Subcutaneous abdominal adipose tissue (tissue), 5 donors: ENCODE measurements around the gene TC2N.
A peak's percentile ranks its signal among the peaks of the same experiment; 100 is the strongest.

Experiments
- H3K27ac ChIP-seq: one replicate; pipeline ENCODE4 v1.7.0; 2013; ENCODE audit warnings: low read depth, mild to moderate bottlenecking, inconsistent platforms, low read length, moderate library complexity
- H3K27me3 ChIP-seq, 5 donors: one replicate each; pipeline ENCODE4 v1.7.0; 2013; ENCODE audit warnings: low read length in 5 of 5, inconsistent platforms in 1 of 5; ENCODE audit not compliant: control insufficient read depth in 5 of 5, insufficient read depth in 4 of 5
- H3K36me3 ChIP-seq, 5 donors: one replicate each; pipeline ENCODE4 v1.7.0; 2013; ENCODE audit warnings: low read length in 5 of 5; ENCODE audit not compliant: control insufficient read depth in 5 of 5, insufficient read depth in 5 of 5
- H3K4me1 ChIP-seq, 5 donors: one replicate each; pipeline ENCODE4 v1.7.0; 2013; ENCODE audit warnings: low read length in 5 of 5, mild to moderate bottlenecking in 3 of 5, moderate library complexity in 1 of 5; ENCODE audit not compliant: control insufficient read depth in 5 of 5, insufficient read depth in 5 of 5
- H3K4me3 ChIP-seq, 5 donors: one replicate each; pipeline ENCODE4 v1.7.0; 2013; ENCODE audit warnings: low read length in 5 of 5, low read depth in 1 of 5
- H3K9ac ChIP-seq, 5 donors: one replicate each; pipeline ENCODE4 v1.7.0; 2013; ENCODE audit warnings: low read length in 5 of 5, mild to moderate bottlenecking in 4 of 5, moderate library complexity in 3 of 5
- H3K9me3 ChIP-seq, 5 donors: one replicate each; pipeline ENCODE4 v1.7.0; 2013; ENCODE audit warnings: low read length in 5 of 5; ENCODE audit not compliant: control insufficient read depth in 5 of 5
- donor health status: healthy.
- donor health status: healthy.
- donor health status: healthy.
- donor health status: healthy.
- donor health status: healthy.

The TC2N gene

DNA sequence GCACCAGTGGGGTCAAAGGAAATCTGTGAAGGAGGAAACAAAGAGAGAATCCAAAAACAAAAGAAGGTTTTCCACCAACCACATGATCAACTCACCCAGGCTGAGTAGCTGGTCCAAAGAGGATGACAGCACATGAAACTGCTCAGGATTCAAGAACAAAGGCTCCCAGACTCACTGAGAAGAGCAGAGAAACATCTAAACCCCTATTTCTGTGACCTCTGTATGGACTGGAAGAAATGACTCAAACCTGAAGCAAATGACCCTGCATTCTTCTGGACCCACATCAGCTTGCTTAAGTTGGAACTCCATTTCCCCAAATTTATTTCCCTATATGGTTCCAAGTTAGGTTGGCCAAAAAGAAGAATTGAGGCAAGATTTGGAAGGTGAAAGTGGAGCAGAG, 26.3 kb downstream of the TC2N start:
- no peak overlapping the region for H3K27ac ChIP-seq

DNA sequence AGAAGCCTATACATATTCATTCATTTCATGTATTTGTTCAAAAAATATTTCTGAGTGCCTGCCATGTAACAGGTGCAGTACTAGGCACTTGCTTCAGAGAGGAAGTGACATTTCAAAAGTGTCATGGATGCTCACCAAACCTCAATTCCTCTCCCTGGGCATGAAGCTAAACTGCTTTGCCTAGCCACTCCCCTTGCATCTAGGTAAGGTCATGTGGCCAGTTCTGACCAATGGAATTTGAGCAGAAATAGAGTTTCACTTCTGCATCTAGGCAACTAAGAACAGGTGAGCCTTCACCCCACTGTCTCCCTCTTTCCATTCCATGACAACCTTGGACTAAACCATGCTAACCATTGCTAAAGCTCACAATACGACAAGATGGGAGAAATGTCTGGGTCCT, 27.6 kb downstream of the TC2N start:
- Histone ChIP-seq H3K4me1 (peaks cover 0 to 20% (median 17%) of the 10 kb centered on the region in 5 donors), H3K36me3 (no peaks in the 10 kb centered on the region), H3K4me3 (no peak overlapping the region), H3K27me3 (peaks cover 0 to 17% (median 0%) of the 10 kb centered on the region in 5 donors), H3K9ac (no peak overlapping the region), H3K9me3 (no peaks in the 10 kb centered on the region), H3K27ac (no peak overlapping the region)

More for the DNA sequence above, 26.3 kb downstream of the TC2N start:
- H3K9ac ChIP-seq = no peak overlapping the region
- H3K9me3 ChIP-seq = no peaks in the 10 kb centered on the region
- H3K27me3 ChIP-seq = peaks cover 0 to 12% (median 0%) of the 10 kb centered on the region in 5 donors
- no peaks in the 10 kb centered on the region for H3K36me3 ChIP-seq
- H3K4me1 ChIP-seq = peaks cover 0 to 15% (median 12%) of the 10 kb centered on the region in 5 donors
- no peak overlapping the region for H3K4me3 ChIP-seq

DNA sequence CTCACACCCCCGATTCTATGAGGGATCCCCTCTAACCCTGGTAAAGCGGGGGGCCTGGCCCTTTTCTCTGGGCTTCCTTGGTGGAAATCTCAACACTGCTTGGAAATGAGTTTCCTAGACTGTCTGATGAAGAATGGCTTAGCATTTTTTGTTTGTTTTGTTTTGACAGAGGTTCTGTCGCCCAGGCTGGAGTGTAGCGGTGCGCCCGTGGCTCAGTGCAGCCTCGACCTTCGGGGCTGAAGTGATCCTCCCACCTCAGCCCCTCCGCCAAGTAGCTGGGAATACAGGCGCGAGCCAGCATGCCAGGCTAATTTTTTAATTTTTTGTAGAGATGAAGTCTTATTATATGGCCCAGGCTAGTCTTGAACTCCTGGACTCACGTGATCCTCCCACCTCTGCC, 30.3 kb downstream of the TC2N start:
- Histone ChIP-seq H3K27me3 (peaks cover 0 to 17% (median 0%) of the 10 kb centered on the region in 5 donors), H3K4me1 (peaks cover 0 to 18% (median 12%) of the 10 kb centered on the region in 5 donors), H3K9me3 (peaks cover 0 to 5% (median 0%) of the 10 kb centered on the region in 5 donors), H3K4me3 (peak overlapping the region in 4 of 5 donors; percentile 66 to 80 (median 73)), H3K9ac (no peak overlapping the region), H3K36me3 (no peaks in the 10 kb centered on the region), H3K27ac (no peak overlapping the region)

DNA sequence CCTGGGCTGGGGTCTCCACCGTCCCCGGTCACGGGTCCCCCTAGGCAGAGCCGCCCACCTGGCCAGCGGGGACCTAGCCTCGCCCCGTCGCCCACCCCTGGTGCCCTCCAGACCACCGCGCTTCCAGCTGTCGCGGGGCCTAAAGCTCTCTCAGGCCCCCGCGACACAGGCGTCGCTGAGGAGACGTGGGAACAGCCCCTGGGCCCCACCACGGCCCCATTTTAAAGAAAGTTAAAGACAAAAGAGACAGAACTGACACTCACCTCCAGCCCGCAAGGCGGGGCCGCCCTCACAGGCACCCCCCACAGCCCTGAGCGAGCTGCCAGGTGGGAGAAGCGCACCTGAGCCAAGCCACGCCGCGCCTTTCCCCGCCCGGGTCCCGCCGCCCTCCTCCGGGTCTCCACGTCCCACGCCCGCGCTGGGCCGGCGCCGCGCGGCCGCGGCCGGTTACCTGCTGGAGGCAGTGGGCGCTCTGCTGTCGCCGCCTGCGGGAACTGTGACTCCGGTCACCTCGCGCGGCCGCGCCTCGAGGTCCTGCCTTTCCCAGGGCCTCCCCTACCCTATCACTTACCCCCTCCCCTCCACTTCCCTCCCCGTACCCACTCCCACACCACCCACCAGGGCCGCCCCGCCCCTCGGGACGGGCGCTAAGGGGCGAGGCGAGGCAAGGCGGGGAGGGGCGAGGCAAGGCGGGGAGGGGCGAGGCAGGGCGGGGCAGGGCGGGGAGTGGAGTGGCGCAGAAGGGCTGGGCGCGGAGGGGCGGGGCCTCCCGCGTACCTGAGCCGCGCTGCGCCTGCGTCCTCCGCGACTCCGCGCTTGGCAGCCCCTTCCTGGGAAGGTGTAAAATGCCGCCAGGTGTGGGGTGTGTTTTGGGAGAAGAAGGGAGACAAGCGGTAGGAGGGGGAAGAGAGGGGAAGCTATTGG, 31.2 kb downstream of the TC2N start:
- H3K36me3 ChIP-seq = no peaks in the 10 kb centered on the region
- H3K9me3 ChIP-seq = peaks cover 0 to 5% (median 0%) of the 10 kb centered on the region in 5 donors
- H3K27ac ChIP-seq = peak overlapping the region; percentile 25
- peak overlapping the region; percentile 56 to 80 (median 72) for H3K4me3 ChIP-seq
- H3K4me1 ChIP-seq = peaks cover 0 to 18% (median 12%) of the 10 kb centered on the region in 5 donors
- peaks cover 0 to 17% (median 0%) of the 10 kb centered on the region in 5 donors for H3K27me3 ChIP-seq
- peak overlapping the region in 3 of 5 donors; percentile 24 to 62 (median 51) for H3K9ac ChIP-seq

DNA sequence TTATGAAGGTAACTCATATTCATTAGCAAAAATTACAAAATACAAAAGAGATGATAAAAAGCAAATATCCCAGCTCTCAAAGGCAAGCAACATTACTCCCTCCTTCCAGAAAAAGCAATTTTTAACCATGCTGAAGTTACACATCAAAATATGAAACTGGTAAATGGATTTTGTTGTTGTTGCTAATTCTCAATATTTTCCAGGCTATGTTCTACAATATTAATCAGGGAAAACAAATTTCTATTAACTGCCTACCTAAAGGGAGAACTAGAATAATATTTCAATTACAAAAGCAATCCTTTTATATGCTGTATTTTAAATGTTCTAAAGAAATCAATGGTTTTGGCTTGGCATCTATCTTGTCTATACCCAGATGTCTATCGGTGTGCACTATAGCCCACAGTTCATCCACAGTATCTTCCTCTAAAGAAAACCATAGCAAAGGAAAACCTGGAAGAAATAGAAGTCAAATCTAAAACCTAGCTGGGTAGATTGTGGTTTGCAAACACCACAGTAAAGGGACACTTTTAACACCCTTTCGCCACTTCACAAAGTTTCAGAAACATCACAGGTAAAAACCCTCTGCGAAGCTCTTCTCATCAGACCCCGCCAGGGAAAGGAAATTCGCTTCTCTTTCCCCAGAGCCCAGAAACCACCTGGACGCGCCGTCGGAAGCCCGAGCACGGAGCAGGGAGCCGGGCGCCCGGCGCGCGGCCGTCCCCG, 32.0 kb downstream of the TC2N start:
- Histone ChIP-seq H3K27me3 (peaks cover 0 to 17% (median 0%) of the 10 kb centered on the region in 5 donors), H3K27ac (peak overlapping the region; percentile 25), H3K4me1 (peaks cover 0 to 18% (median 12%) of the 10 kb centered on the region in 5 donors), H3K9me3 (peaks cover 0 to 5% (median 0%) of the 10 kb centered on the region in 5 donors), H3K36me3 (no peaks in the 10 kb centered on the region), H3K9ac (peak overlapping the region in 3 of 5 donors; percentile 24 to 62 (median 51)), H3K4me3 (peak overlapping the region in 4 of 5 donors; percentile 54 to 68 (median 61))

DNA sequence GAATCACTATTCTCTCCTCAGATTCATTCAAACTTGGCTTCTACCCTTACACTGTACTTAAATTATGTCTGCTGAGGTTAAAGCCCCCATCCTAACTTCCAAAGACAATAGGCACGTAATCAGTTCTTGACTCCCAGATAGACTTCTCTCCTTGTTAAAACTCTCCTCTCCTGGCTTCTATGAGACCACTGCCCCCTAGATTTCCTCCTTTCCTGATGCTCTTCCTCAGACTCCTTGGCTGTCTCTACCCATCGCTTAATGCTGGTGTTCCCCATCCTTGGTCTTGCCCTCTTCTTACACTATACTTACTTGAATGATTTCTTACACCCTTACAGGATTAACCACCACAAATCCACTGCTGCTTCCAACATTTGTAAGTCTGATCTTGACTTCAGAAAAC, 32.8 kb downstream of the TC2N start:
- H3K4me1 ChIP-seq = peaks cover 0 to 18% (median 12%) of the 10 kb centered on the region in 5 donors
- H3K9ac ChIP-seq = no peak overlapping the region
- peaks cover 0 to 5% (median 0%) of the 10 kb centered on the region in 5 donors for H3K9me3 ChIP-seq
- H3K4me3 ChIP-seq = no peak overlapping the region
- H3K36me3 ChIP-seq = no peaks in the 10 kb centered on the region
- no peak overlapping the region for H3K27ac ChIP-seq
- H3K27me3 ChIP-seq = peaks cover 0 to 17% (median 0%) of the 10 kb centered on the region in 5 donors

DNA sequence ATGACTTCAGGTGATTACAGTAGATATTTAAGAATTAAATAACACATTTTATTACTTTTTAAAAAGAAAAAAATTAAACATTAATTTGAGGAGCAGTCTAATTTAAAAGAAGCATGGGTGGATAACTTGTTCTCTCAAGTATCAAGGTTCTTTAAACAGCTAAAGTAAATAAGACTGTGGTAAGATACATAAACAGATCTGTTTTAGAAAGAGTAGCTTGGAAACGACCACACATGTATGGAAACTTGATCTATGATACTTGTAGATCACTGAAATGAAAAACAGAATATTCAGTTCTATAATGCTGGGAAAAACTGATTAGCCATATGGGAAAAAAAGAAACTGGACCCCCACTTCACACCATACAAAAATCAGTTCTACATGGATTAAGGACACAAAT, 36.0 kb downstream of the TC2N start:
- Histone ChIP-seq H3K9me3 (peaks cover 0 to 10% (median 4%) of the 10 kb centered on the region in 5 donors), H3K27ac (no peak overlapping the region), H3K4me1 (peaks cover 0 to 10% (median 6%) of the 10 kb centered on the region in 5 donors), H3K9ac (no peak overlapping the region), H3K27me3 (peaks cover 0 to 5% (median 0%) of the 10 kb centered on the region in 5 donors), H3K36me3 (no peaks in the 10 kb centered on the region), H3K4me3 (no peak overlapping the region)

DNA sequence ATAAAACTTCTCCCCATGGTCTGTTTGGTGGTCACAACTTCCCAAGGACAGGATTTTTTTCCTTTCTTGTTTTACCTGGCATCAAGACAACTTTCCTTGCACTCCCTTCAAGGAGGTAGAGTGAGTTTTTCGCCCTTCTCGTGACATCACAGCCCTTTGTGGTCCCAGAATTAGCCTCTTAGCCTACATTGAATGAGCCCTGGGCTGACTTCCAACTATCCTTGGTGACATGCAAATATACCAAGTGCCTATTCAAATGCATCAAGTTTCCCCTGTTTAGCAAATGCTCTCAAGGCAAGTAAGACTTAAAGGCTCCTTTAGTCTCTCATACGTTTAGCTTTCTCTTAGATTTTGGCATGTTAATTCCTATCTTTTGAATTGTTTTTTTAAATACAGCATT, 36.6 kb downstream of the TC2N start:
- Histone ChIP-seq H3K4me1 (peaks cover 0 to 5% (median 2%) of the 10 kb centered on the region in 5 donors), H3K36me3 (no peaks in the 10 kb centered on the region), H3K27me3 (peaks cover 0 to 2% (median 0%) of the 10 kb centered on the region in 5 donors), H3K27ac (no peak overlapping the region), H3K4me3 (no peak overlapping the region), H3K9me3 (peaks cover 0 to 10% (median 4%) of the 10 kb centered on the region in 5 donors), H3K9ac (no peak overlapping the region)

DNA sequence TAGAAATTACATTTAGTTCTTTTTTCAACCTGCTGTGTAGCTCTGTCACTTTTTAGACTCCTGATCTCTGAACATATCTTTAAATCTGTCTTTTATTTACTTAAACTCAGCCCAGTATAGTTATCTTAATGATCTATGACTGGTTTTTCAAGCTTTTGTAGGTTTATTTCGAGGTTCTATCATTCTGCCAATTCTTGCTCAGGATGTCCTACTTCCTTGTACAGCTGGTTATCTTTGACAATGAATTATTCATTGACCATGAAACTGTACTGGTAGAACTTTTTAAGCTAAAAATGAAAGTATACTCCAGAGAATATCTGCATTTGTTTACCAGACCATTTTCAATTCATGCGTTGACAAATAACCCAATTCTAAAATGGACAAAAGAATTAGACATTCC, 37.8 kb downstream of the TC2N start:
- Histone ChIP-seq H3K27me3 (no peaks in the 10 kb centered on the region), H3K4me1 (no peaks in the 10 kb centered on the region), H3K9me3 (peaks cover 0 to 10% (median 4%) of the 10 kb centered on the region in 5 donors), H3K9ac (no peak overlapping the region), H3K27ac (no peak overlapping the region), H3K36me3 (no peaks in the 10 kb centered on the region), H3K4me3 (no peak overlapping the region)
